Measurements from ENCODE around the gene FAM3A.

DNA sequence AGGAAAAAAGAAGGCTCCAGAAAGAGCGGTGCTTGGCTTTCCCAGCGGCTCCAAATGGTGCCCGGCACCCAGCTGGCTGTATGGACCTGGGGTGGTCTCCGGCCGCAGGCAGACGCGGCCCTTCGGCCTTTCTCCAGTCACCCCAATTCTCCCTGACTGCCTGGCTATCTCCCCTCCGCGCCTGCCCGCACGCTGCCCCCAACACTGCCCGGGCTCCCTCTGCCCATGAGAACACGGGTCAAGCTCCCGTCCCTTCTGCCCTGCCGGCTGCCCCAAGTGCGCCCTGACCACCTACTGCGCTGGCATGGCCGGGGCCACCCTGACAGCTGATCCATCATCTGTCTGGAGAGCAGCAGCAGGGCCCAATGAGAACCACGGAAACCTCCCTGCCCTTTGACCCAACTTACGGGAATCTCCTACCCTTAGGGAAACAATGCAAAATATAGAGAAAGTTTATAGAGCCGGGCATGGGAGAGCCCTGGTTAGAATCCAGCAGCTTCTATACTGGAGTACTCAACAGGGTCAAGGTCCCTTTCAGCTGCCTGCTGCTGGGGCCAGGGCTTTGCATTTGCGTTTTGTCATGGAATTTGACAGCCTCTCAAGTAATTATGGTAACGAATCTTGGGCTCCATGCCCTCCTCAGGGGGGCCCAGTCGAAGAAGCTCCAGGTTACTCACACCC lies 1.2 kb upstream of the FAM3A start:
- TF ChIP-seq CTCF (IDR thresholded peaks at IDR 0.05; ENCODE audit: low read length) (no peak), EZH2 (IDR thresholded peaks at IDR 0.05; ENCODE audit: borderline replicate concordance, low read length) (no peak)

Data from OCI-LY1 (cell line).